ENCODE measurements around the gene SCFD2.

- TF ChIP-seq CTCF (IDR thresholded peaks at IDR 0.05) = no peak
- no peak for TF ChIP-seq POLR2A (IDR thresholded peaks at IDR 0.05)
Measured at GRCh38 chr4:53161787-53162433, 204.0 kb downstream of the SCFD2 start.

All from sigmoid colon (tissue), 3 donors.